ENCODE results near the gene PIP5KL1.

The PIP5KL1 gene

GRCh38 chr9:127968042-127968441 is 37.5 kb upstream of the PIP5KL1 start:
- no peak for DNase-seq

GRCh38 chr9:127967151-127967809 is 36.7 kb upstream of the PIP5KL1 start:
- no peak for DNase-seq

GRCh38 chr9:127966416-127967150 is 36.0 kb upstream of the PIP5KL1 start:
- no peak for DNase-seq

GRCh38 chr9:127965953-127966352 is 35.4 kb upstream of the PIP5KL1 start:
- DNase-seq: no peak

- DNase-seq: no peak
Observed at GRCh38 chr9:127963359-127964064, 32.9 kb upstream of the PIP5KL1 start.

- DNase-seq: no peak
Observed at GRCh38 chr9:127963041-127963358, 32.4 kb upstream of the PIP5KL1 start.

- DNase-seq: no peak
Observed at GRCh38 chr9:127962278-127962677, 31.7 kb upstream of the PIP5KL1 start.

GRCh38 chr9:127961613-127962155 is 31.1 kb upstream of the PIP5KL1 start:
- DNase-seq: no peak

GRCh38 chr9:127961155-127961490 is 30.5 kb upstream of the PIP5KL1 start:
- no peak for DNase-seq

- DNase-seq: no peak
Observed at GRCh38 chr9:127960410-127961154, 30.0 kb upstream of the PIP5KL1 start.

- DNase-seq: no peak
Observed at GRCh38 chr9:127959841-127960409, 29.3 kb upstream of the PIP5KL1 start.

GRCh38 chr9:127959398-127959797 is 28.8 kb upstream of the PIP5KL1 start:
- no peak for DNase-seq

- no peak for DNase-seq
Observed at GRCh38 chr9:127958728-127959127, 28.2 kb upstream of the PIP5KL1 start.

- DNase-seq: peak; percentile 56 to 81
Observed at GRCh38 chr9:127955294-127956015, 24.9 kb upstream of the PIP5KL1 start.

- no peak for DNase-seq
Observed at GRCh38 chr9:127954831-127955293, 24.3 kb upstream of the PIP5KL1 start.

- DNase-seq: no peak
Observed at GRCh38 chr9:127953768-127954505, 23.4 kb upstream of the PIP5KL1 start.

- no peak for DNase-seq
Observed at GRCh38 chr9:127953154-127953553, 22.6 kb upstream of the PIP5KL1 start.

GRCh38 chr9:127950513-127951289 is 20.1 kb upstream of the PIP5KL1 start:
- DNase-seq: no peak

- DNase-seq: no peak
Observed at GRCh38 chr9:127949827-127950512, 19.4 kb upstream of the PIP5KL1 start.

All from NCI-H524 (cell line).